CD4-positive, CD25-positive, alpha-beta regulatory T cell (primary cell): ENCODE data around the gene ACE. TPM values are rescaled to one million over a fixed set of nuclear protein-coding genes. Genes with fewer than 3 reads are reported as not detected.

Experiments used
- polyA plus RNA-seq, 4 donors: library from polyadenylated mRNA; unstranded; fragments of 300-500 nt; fragmentation: Illumina TruSeq; gene quantifications; one replicate each; pipeline ENCODE4 v1.2.3, GENCODE V29; 2021
- total RNA-seq: library from RNA; stranded (reverse); gene quantifications from one replicate; pipeline ENCODE4 v1.2.3, GENCODE V29; 2022

ACE gene
- total and polyA plus RNA-seq, 5 donors from 2014 or later: 0.15 to 4.2 TPM; not detected in 3

Other genes with a start within 250 kb of the ACE start
- 6.1 TPM for gene CYB561, start 30.8 kb upstream of the ACE start, total RNA-seq
- gene CYB561, start 30.8 kb upstream of the ACE start, polyA plus RNA-seq: 1 to 10 TPM in 1 of 4 donors, under 1 TPM in 3; 0.28 to 2.2 (median 0.82) TPM
- not detected for gene KCNH6, start 46.3 kb downstream of the ACE start, total RNA-seq
- gene KCNH6, start 46.3 kb downstream of the ACE start, polyA plus RNA-seq: not detected
- gene DCAF7, start 73.4 kb downstream of the ACE start, total RNA-seq: 41.0 TPM
- 10 to 100 TPM; 67.7 to 89.4 (median 68.6) TPM for gene DCAF7, start 73.4 kb downstream of the ACE start, polyA plus RNA-seq
- gene TACO1, start 123.8 kb downstream of the ACE start, total RNA-seq: 9.3 TPM
- gene TACO1, start 123.8 kb downstream of the ACE start, polyA plus RNA-seq: 10 to 100 TPM; 19.3 to 27.3 (median 23.0) TPM
- 72.9 TPM for gene MAP3K3, start 145.4 kb downstream of the ACE start, total RNA-seq
- 10 to 100 TPM; 24.2 to 30.4 (median 27.6) TPM for gene MAP3K3, start 145.4 kb downstream of the ACE start, polyA plus RNA-seq
- 634 TPM for gene LIMD2, start 223.1 kb downstream of the ACE start, total RNA-seq
- 100 to 1,000 TPM; 408 to 478 (median 445) TPM for gene LIMD2, start 223.1 kb downstream of the ACE start, polyA plus RNA-seq